Measurements from ENCODE around the gene GPR78.

Gene GPR78

GRCh38 chr4:8587469-8588195 is 7.4 kb downstream of the GPR78 start:
- no peak for DNase-seq

GRCh38 chr4:8588196-8588470 is 7.9 kb downstream of the GPR78 start:
- no peak for DNase-seq

GRCh38 chr4:8589336-8589735 is 9.1 kb downstream of the GPR78 start:
- DNase-seq = no peak

- no peak for DNase-seq
These were observed 9.8 kb downstream of the GPR78 start for GRCh38 chr4:8589823-8590545.

- no peak for DNase-seq
These were observed 10.3 kb downstream of the GPR78 start for GRCh38 chr4:8590546-8590880.

- no peak for DNase-seq
These were observed 10.9 kb downstream of the GPR78 start for GRCh38 chr4:8591114-8591513.

- no peak for DNase-seq
These were observed 11.6 kb downstream of the GPR78 start for GRCh38 chr4:8591626-8592365.

- DNase-seq = no peak
These were observed 12.4 kb downstream of the GPR78 start, which contains the start of gene CPZ for GRCh38 chr4:8592366-8593263. Gene CPZ (plus strand): TSS chr4:8592765. CDS start chr4:8592834, 69 bp downstream.

- DNase-seq = no peak
These were observed 13.3 kb downstream of the GPR78 start for GRCh38 chr4:8593264-8594096.

GRCh38 chr4:8594097-8595038 is 14.2 kb downstream of the GPR78 start:
- DNase-seq = no peak

- no peak for DNase-seq
These were observed 15.3 kb downstream of the GPR78 start for GRCh38 chr4:8595237-8596087.

GRCh38 chr4:8596891-8597290 is 16.7 kb downstream of the GPR78 start:
- DNase-seq = no peak

GRCh38 chr4:8597319-8597718 is 17.1 kb downstream of the GPR78 start:
- DNase-seq = no peak

GRCh38 chr4:8597791-8598190 is 17.6 kb downstream of the GPR78 start:
- no peak for DNase-seq

- DNase-seq = no peak
These were observed 18.3 kb downstream of the GPR78 start for GRCh38 chr4:8598391-8599090.

- DNase-seq = no peak
These were observed 18.9 kb downstream of the GPR78 start for GRCh38 chr4:8599091-8599460.

GRCh38 chr4:8599657-8600056 is 19.5 kb downstream of the GPR78 start:
- DNase-seq = no peak

GRCh38 chr4:8600266-8600665 is 20.1 kb downstream of the GPR78 start:
- no peak for DNase-seq

GRCh38 chr4:8600686-8601085 is 20.5 kb downstream of the GPR78 start:
- no peak for DNase-seq
